Keratinocyte (primary cell): ENCODE measurements around the gene PJA2. TPM values are rescaled to one million over a fixed set of nuclear protein-coding genes. Genes with fewer than 3 reads are reported as not detected.

Experiments
- DNase-seq: peaks from one replicate; pipeline ENCODE4 v3.0.0-alpha.2; 2011; ENCODE audit warnings: low read depth, missing footprints, low spot score
- FAIRE-seq: peaks from 2 replicates; lab custom pipeline; 2011; peaks lifted over from hg19 to GRCh38; lab: Jason Lieb, UNC
- H2AFZ ChIP-seq: 2 replicates; pipeline ENCODE4 v1.6.0; 2012; ENCODE audit warnings: low read length, control low read depth, inconsistent platforms; ENCODE audit not compliant: control insufficient read depth
- H3K27ac ChIP-seq: 2 replicates; pipeline ENCODE4 v1.5.1; 2011; ENCODE audit warnings: low read length; ENCODE audit not compliant: control insufficient read depth, insufficient read depth
- H3K27me3 ChIP-seq: 3 replicates; pipeline ENCODE4 v1.6.0; 2011; ENCODE audit warnings: low read length; ENCODE audit not compliant: control insufficient read depth, insufficient read depth; ENCODE audit errors: extremely low read depth
- H3K36me3 ChIP-seq, 2 experiments: 2 replicates in 1 of 2; 3 replicates in 1 of 2; pipeline ENCODE4 v1.5.1; 2011; ENCODE audit warnings: low read length in 2 of 2, mild to moderate bottlenecking in 1 of 2; ENCODE audit not compliant: control insufficient read depth in 2 of 2, insufficient read depth in 2 of 2; ENCODE audit errors: extremely low read depth in 1 of 2
- H3K4me1 ChIP-seq: 3 replicates; pipeline ENCODE4 v1.5.1; 2011; ENCODE audit warnings: low read length; ENCODE audit not compliant: control insufficient read depth, insufficient read depth; ENCODE audit errors: extremely low read depth
- H3K4me2 ChIP-seq: 3 replicates; pipeline ENCODE4 v1.6.0; 2011; ENCODE audit warnings: low read depth, low read length; ENCODE audit not compliant: control insufficient read depth, insufficient read depth; ENCODE audit errors: extremely low read depth
- H3K4me3 ChIP-seq, 3 experiments: fragments of 200-600 bp in 1 of 3; sonication (generic) in 1 of 3; 2 replicates in 2 of 3; 3 replicates in 1 of 3; pipeline ENCODE4 v1.5.1; 2011 to 2016; ENCODE audit warnings: low read length in 3 of 3, mild to moderate bottlenecking in 3 of 3, control low read depth in 2 of 3, inconsistent platforms in 1 of 3, low read depth in 1 of 3, mixed read lengths in 1 of 3, mixed run types in 1 of 3, moderate library complexity in 1 of 3; ENCODE audit not compliant: control insufficient read depth in 2 of 3, insufficient read depth in 2 of 3; ENCODE audit errors: extremely low read depth in 1 of 3
- H3K79me2 ChIP-seq: 2 replicates; pipeline ENCODE4 v1.6.0; 2012; ENCODE audit warnings: low read length; ENCODE audit not compliant: control insufficient read depth, insufficient read depth
- H3K9ac ChIP-seq: 3 replicates; pipeline ENCODE4 v1.6.0; 2011; ENCODE audit warnings: low read length; ENCODE audit not compliant: control insufficient read depth, insufficient read depth; ENCODE audit errors: extremely low read depth
- H3K9me1 ChIP-seq: 3 replicates; pipeline ENCODE4 v1.6.0; 2011; ENCODE audit warnings: low read length; ENCODE audit not compliant: control insufficient read depth, insufficient read depth; ENCODE audit errors: extremely low read depth
- H3K9me3 ChIP-seq: 2 replicates; pipeline ENCODE4 v1.5.1; 2012; ENCODE audit warnings: low read depth, low read length; ENCODE audit not compliant: control insufficient read depth
- H4K20me1 ChIP-seq: 3 replicates; pipeline ENCODE4 v1.6.0; 2011; ENCODE audit warnings: low read length; ENCODE audit not compliant: control insufficient read depth, insufficient read depth; ENCODE audit errors: extremely low read depth
- CTCF ChIP-seq, 3 experiments: IDR thresholded peaks in 1 of 3; conservative IDR thresholded peaks in 1 of 3; optimal IDR thresholded peaks in 1 of 3; 2 replicates in 2 of 3; 3 replicates in 1 of 3; pipeline versions ENCODE3 to v1.5.1; 2011; ENCODE audit warnings: low read length in 3 of 3, mild to moderate bottlenecking in 3 of 3, moderate library complexity in 2 of 3, control low read depth in 1 of 3, inconsistent platforms in 1 of 3; ENCODE audit not compliant: insufficient read depth in 2 of 3; ENCODE audit errors: extremely low read depth in 1 of 3
- EZH2 ChIP-seq: IDR thresholded peaks from one replicate; pipeline ENCODE4 v1.6.1; 2012; ENCODE audit warnings: inconsistent platforms, mild to moderate bottlenecking, low read length, moderate library complexity
- dilution Hi-C: fragments of 300-500 bp; cut with MboI; formaldehyde crosslinking; loops from one replicate; pipeline ENCODE4 v1.7.0; 2020; ENCODE audit warnings: low sequenced_read_pairs; ENCODE audit not compliant: extremely low pct_ligation_motif_present
- polyA plus RNA-seq, 5 experiments: library from polyadenylated mRNA; depleted of rRNA in 3 of 5; stranded (reverse) in 3 of 5; stranded (forward) in 1 of 5; unstranded in 1 of 5; fragments of >200 nt; gene quantifications; 1 replicate in 1 of 5; 2 replicates in 3 of 5; 3 replicates in 1 of 5; pipeline versions ENCODE4 v1.2.1 to v1.2.3, GENCODE V29; 2011 to 2012; ENCODE audit warnings: missing spikeins in 2 of 5, low read depth in 1 of 5, low replicate concordance in 1 of 5

PJA2 gene
- polyA plus RNA-seq, 1 donor (not counting 4 experiments of a cell fraction or from before 2014, with no cell fraction given): 49.3 TPM

- DNase-seq (no peak), FAIRE-seq (no peak)
- no peak overlapping the region for H3K27ac ChIP-seq
- H4K20me1 ChIP-seq: peaks cover 5% of the 10 kb centered on the region
- no peak overlapping the region for H3K4me3 ChIP-seq
- no peak overlapping the region for H2AFZ ChIP-seq
- no peak for TF ChIP-seq CTCF (optimal IDR thresholded peaks at IDR 0.05 in 1 of 3, IDR thresholded peaks at IDR 0.05 in 1 of 3, conservative IDR thresholded peaks at IDR 0.05 in 1 of 3; ENCODE audit: extremely low read depth in 1 of 3, insufficient read depth in 2 of 3, low read length in 3 of 3)
- TF ChIP-seq EZH2: no peak
- no peaks in the 10 kb centered on the region for H3K36me3 ChIP-seq
- no peaks in the 10 kb centered on the region for H3K9me1 ChIP-seq
- no peaks in the 10 kb centered on the region for H3K9me3 ChIP-seq
- no peak overlapping the region for H3K9ac ChIP-seq
- H3K4me1 ChIP-seq: no peaks in the 10 kb centered on the region
- no peak overlapping the region for H3K4me2 ChIP-seq
- peaks cover 80% of the 10 kb centered on the region for H3K79me2 ChIP-seq
- H3K27me3 ChIP-seq: no peaks in the 10 kb centered on the region
- dilution Hi-C loops: no loop called here
Measured at GRCh38 chr5:109396965-109397364, 12.8 kb downstream of the PJA2 start.

GRCh38 chr5:109394806-109395205, 15.0 kb downstream of the PJA2 start:
- Histone ChIP-seq H3K9me3 (no peaks in the 10 kb centered on the region), H3K4me1 (no peaks in the 10 kb centered on the region), H3K27ac (no peak overlapping the region), H3K79me2 (peaks cover 73% of the 10 kb centered on the region), H3K4me2 (no peak overlapping the region), H3K9ac (no peak overlapping the region), H3K9me1 (no peaks in the 10 kb centered on the region), H2AFZ (no peak overlapping the region), H3K36me3 (no peaks in the 10 kb centered on the region), H3K4me3 (no peak overlapping the region), H3K27me3 (no peaks in the 10 kb centered on the region), H4K20me1 (peaks cover 5% of the 10 kb centered on the region)
- no peak for DNase-seq
- dilution Hi-C loops: no loop called here
- TF ChIP-seq EZH2: no peak
- no peak for TF ChIP-seq CTCF (optimal IDR thresholded peaks at IDR 0.05 in 1 of 3, IDR thresholded peaks at IDR 0.05 in 1 of 3, conservative IDR thresholded peaks at IDR 0.05 in 1 of 3; ENCODE audit: extremely low read depth in 1 of 3, insufficient read depth in 2 of 3, low read length in 3 of 3)
- no peak for FAIRE-seq
